Measurements from ENCODE around the gene LY6G5B.

The LY6G5B gene

GRCh38 chr6:31666337-31666965 lies 3.3 kb upstream of the LY6G5B start:
- H3K36me3 ChIP-seq (ENCODE audit: low read depth) = peaks cover 59% of the 10 kb centered on the region
- ATAC-seq (ENCODE audit: low read depth) (no peak), DNase-seq (ENCODE audit: low spot score) (no peak)
- H3K9me3 ChIP-seq (ENCODE audit: severe bottlenecking) = no peaks in the 10 kb centered on the region
- H3K27ac ChIP-seq (ENCODE audit: poor library complexity, severe bottlenecking) = peak overlapping the region; percentile 90
- peaks cover 13% of the 10 kb centered on the region for H3K4me1 ChIP-seq (ENCODE audit: insufficient read depth, poor library complexity, severe bottlenecking)
- peak overlapping the region; percentile 77 for H3K4me3 ChIP-seq (ENCODE audit: severe bottlenecking)
- no peaks in the 10 kb centered on the region for H3K27me3 ChIP-seq (ENCODE audit: insufficient read depth, poor library complexity, severe bottlenecking)
- TF ChIP-seq, protein P1, sequence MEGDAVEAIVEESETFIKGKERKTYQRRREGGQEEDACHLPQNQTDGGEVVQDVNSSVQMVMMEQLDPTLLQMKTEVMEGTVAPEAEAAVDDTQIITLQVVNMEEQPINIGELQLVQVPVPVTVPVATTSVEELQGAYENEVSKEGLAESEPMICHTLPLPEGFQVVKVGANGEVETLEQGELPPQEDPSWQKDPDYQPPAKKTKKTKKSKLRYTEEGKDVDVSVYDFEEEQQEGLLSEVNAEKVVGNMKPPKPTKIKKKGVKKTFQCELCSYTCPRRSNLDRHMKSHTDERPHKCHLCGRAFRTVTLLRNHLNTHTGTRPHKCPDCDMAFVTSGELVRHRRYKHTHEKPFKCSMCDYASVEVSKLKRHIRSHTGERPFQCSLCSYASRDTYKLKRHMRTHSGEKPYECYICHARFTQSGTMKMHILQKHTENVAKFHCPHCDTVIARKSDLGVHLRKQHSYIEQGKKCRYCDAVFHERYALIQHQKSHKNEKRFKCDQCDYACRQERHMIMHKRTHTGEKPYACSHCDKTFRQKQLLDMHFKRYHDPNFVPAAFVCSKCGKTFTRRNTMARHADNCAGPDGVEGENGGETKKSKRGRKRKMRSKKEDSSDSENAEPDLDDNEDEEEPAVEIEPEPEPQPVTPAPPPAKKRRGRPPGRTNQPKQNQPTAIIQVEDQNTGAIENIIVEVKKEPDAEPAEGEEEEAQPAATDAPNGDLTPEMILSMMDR (IDR thresholded peaks at IDR 0.05; ENCODE audit: poor library complexity, severe bottlenecking) = no peak

DNA sequence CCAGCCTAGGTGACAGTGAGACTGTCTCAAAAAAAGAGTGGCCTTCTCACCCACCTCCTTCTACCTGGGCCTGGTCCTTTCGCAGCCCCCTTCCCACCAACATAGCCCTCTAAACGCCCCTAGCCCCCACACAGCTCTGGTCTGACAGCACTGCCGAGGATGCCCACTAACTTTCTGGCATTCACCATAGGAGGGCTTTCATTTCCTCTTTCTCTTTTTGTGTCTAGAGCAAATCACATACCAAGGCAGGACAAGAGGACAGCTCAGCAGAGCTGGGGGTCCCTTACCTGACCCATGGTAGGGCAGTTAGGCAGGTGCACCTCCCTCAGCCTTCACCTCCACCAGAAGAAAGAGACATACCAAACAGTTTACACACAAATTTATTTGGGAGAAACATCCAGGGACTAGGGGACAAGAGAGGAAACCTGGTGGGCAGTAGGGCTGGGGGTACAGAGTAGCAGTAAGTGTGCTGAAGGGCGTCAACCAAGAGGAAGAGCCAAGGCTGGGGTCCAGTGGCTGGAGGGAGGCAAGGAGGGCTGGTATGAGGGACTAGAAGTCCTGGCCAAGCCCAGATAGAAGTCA lies 6.6 kb downstream of the LY6G5B start:
- DNase-seq (ENCODE audit: low spot score) = no peak
- H3K27ac ChIP-seq (ENCODE audit: poor library complexity, severe bottlenecking) = no peak overlapping the region
- no peaks in the 10 kb centered on the region for H3K9me3 ChIP-seq (ENCODE audit: severe bottlenecking)
- H3K4me1 ChIP-seq (ENCODE audit: insufficient read depth, poor library complexity, severe bottlenecking) = no peaks in the 10 kb centered on the region
- peaks cover 14% of the 10 kb centered on the region for H3K36me3 ChIP-seq (ENCODE audit: low read depth)
- H3K27me3 ChIP-seq (ENCODE audit: insufficient read depth, poor library complexity, severe bottlenecking) = no peaks in the 10 kb centered on the region
- TF ChIP-seq, protein P1 (IDR thresholded peaks at IDR 0.05; ENCODE audit: poor library complexity, severe bottlenecking) = no peak
- no peak overlapping the region for H3K4me3 ChIP-seq (ENCODE audit: severe bottlenecking)
- ATAC-seq (ENCODE audit: low read depth) = no peak

- H3K9me3 ChIP-seq (ENCODE audit: severe bottlenecking) = no peaks in the 10 kb centered on the region
- no peaks in the 10 kb centered on the region for H3K27me3 ChIP-seq (ENCODE audit: insufficient read depth, poor library complexity, severe bottlenecking)
- ATAC-seq (ENCODE audit: low read depth) = no peak
- H3K4me3 ChIP-seq (ENCODE audit: severe bottlenecking) = no peak overlapping the region
- DNase-seq (ENCODE audit: low spot score) = no peak
- no peaks in the 10 kb centered on the region for H3K4me1 ChIP-seq (ENCODE audit: insufficient read depth, poor library complexity, severe bottlenecking)
- H3K36me3 ChIP-seq (ENCODE audit: low read depth) = peaks cover 9% of the 10 kb centered on the region
- H3K27ac ChIP-seq (ENCODE audit: poor library complexity, severe bottlenecking) = no peak overlapping the region
- TF ChIP-seq, protein P1 (IDR thresholded peaks at IDR 0.05; ENCODE audit: poor library complexity, severe bottlenecking) = no peak
Measured at GRCh38 chr6:31676904-31677303, 7.1 kb downstream of the LY6G5B start.

GRCh38 chr6:31677955-31678354 lies 8.2 kb downstream of the LY6G5B start:
- Histone ChIP-seq H3K4me3 (ENCODE audit: severe bottlenecking) (no peak overlapping the region), H3K9me3 (ENCODE audit: severe bottlenecking) (no peaks in the 10 kb centered on the region), H3K36me3 (ENCODE audit: low read depth) (no peaks in the 10 kb centered on the region; the same call in 1 of the 2 replicates), H3K27ac (ENCODE audit: poor library complexity, severe bottlenecking) (no peak overlapping the region), H3K4me1 (ENCODE audit: insufficient read depth, poor library complexity, severe bottlenecking) (no peaks in the 10 kb centered on the region), H3K27me3 (ENCODE audit: insufficient read depth, poor library complexity, severe bottlenecking) (no peaks in the 10 kb centered on the region)
- TF ChIP-seq, protein P1 (IDR thresholded peaks at IDR 0.05; ENCODE audit: poor library complexity, severe bottlenecking) = no peak
- ATAC-seq (ENCODE audit: low read depth) (no peak), DNase-seq (ENCODE audit: low spot score) (no peak)

Data from RWPE2 (cell line).